Lower leg skin (tissue), 3 donors: ENCODE results near the gene KIF26B.

ENCODE experiments used
- CTCF ChIP-seq, 3 donors: fragments of 450-650 bp; IDR thresholded peaks; one replicate each; pipeline ENCODE4 v1.5.1; 2016; ENCODE audit warnings: antibody characterized with exemption in 3 of 3, mild to moderate bottlenecking in 3 of 3, moderate library complexity in 2 of 3
- POLR2A ChIP-seq, 2 donors: fragments of 450-650 bp; IDR thresholded peaks; one replicate each; pipeline ENCODE4 v1.6.1; 2016 to 2017; ENCODE audit warnings: antibody characterized with exemption in 2 of 2, mild to moderate bottlenecking in 1 of 2, moderate library complexity in 1 of 2

GRCh38 chr1:245306628-245307410, 152.0 kb downstream of the KIF26B start:
- no peak for TF ChIP-seq CTCF (IDR thresholded peaks at IDR 0.05)
- no peak for TF ChIP-seq POLR2A (IDR thresholded peaks at IDR 0.05)
